Fibroblast of villous mesenchyme (primary cell): ENCODE results near the gene ZNF700. TPM values are rescaled to one million over a fixed set of nuclear protein-coding genes. Genes with fewer than 3 reads are reported as not detected.
"Not testable (repeated sequence)": the region's sequence is repeated elsewhere in the genome, so short reads cannot be mapped to it uniquely, and the experiment has no call there.

Source experiments
- DNase-seq: peaks from one replicate; pipeline ENCODE4 v3.0.0-alpha.2; 2010; ENCODE audit warnings: low read depth
- H3K4me3 ChIP-seq: 2 replicates; pipeline ENCODE4 v1.5.1; 2011; ENCODE audit warnings: low read depth, mild to moderate bottlenecking, low read length
- CTCF ChIP-seq: IDR thresholded peaks from 2 replicates; pipeline ENCODE4 v1.5.1; 2012; ENCODE audit warnings: low read depth, mild to moderate bottlenecking, low read length; ENCODE audit not compliant: insufficient read depth
- total RNA-seq: library from RNA; depleted of rRNA; stranded (reverse); fragments of >200 nt; gene quantifications from 2 replicates; pipeline ENCODE4 v1.2.3, GENCODE V29; 2012

ZNF700 gene
- total RNA-seq, 1 donor, result 6.9 TPM

- no peak for TF ChIP-seq CTCF
- peak; percentile 17 for DNase-seq
- no peak overlapping the region for H3K4me3 ChIP-seq
Observed at GRCh38 chr19:11942843-11943108, 17.9 kb downstream of the ZNF700 start.

GRCh38 chr19:11944656-11945055 is 19.7 kb downstream of the ZNF700 start:
- TF ChIP-seq CTCF, result no peak
- no peak overlapping the region for H3K4me3 ChIP-seq
- DNase-seq, result no peak

- no peak for TF ChIP-seq CTCF
- no peak for DNase-seq
- H3K4me3 ChIP-seq, result no peak overlapping the region
Observed at GRCh38 chr19:11948646-11949045, 23.7 kb downstream of the ZNF700 start.

- peak; percentile 6 for DNase-seq
- no peak overlapping the region for H3K4me3 ChIP-seq
- no peak for TF ChIP-seq CTCF
Observed at GRCh38 chr19:11949201-11949600, 24.3 kb downstream of the ZNF700 start.

- not testable (repeated sequence) for H3K4me3 ChIP-seq, DNase-seq
Observed at GRCh38 chr19:11949614-11950080, 24.7 kb downstream of the ZNF700 start.

GRCh38 chr19:11950312-11950711 is 25.4 kb downstream of the ZNF700 start:
- DNase-seq, result no peak
- H3K4me3 ChIP-seq, result no peak overlapping the region
- no peak for TF ChIP-seq CTCF

GRCh38 chr19:11963566-11964355 is 38.9 kb downstream of the ZNF700 start:
- peak; percentile 73 for TF ChIP-seq CTCF
- DNase-seq, result peak; percentile 55
- no peak overlapping the region for H3K4me3 ChIP-seq
